Fibroblast of mammary gland (primary cell): ENCODE data around the gene PGAP1.

Experiments used
- DNase-seq: peaks from one replicate; pipeline ENCODE4 v3.0.0-alpha.2; 2010; ENCODE audit warnings: low read depth
- H3K4me3 ChIP-seq: 2 replicates; pipeline ENCODE4 v1.5.1; 2011; ENCODE audit warnings: low read depth, mild to moderate bottlenecking, low read length, moderate library complexity; ENCODE audit not compliant: control insufficient read depth
- CTCF ChIP-seq: conservative IDR thresholded peaks from 2 replicates; pipeline ENCODE4 v1.5.1; 2011; ENCODE audit warnings: low read depth, low read length, inconsistent platforms; ENCODE audit not compliant: control insufficient read depth, insufficient read depth

PGAP1 gene

GRCh38 chr2:196875414-196875813, 51.1 kb downstream of the PGAP1 start:
- no peak overlapping the region for H3K4me3 ChIP-seq
- TF ChIP-seq CTCF, result no peak
- no peak for DNase-seq

- no peak for DNase-seq
- no peak overlapping the region for H3K4me3 ChIP-seq
- no peak for TF ChIP-seq CTCF
Measured at GRCh38 chr2:196873511-196873910, 53.0 kb downstream of the PGAP1 start.

GRCh38 chr2:196854629-196855028, 71.9 kb downstream of the PGAP1 start:
- no peak for TF ChIP-seq CTCF
- DNase-seq, result no peak
- H3K4me3 ChIP-seq, result no peak overlapping the region

- DNase-seq, result no peak
- H3K4me3 ChIP-seq, result no peak overlapping the region
- TF ChIP-seq CTCF, result no peak
Measured at GRCh38 chr2:196853301-196854087, 73.0 kb downstream of the PGAP1 start.

- no peak for TF ChIP-seq CTCF
- peak; percentile 5 for DNase-seq
- H3K4me3 ChIP-seq, result no peak overlapping the region
Measured at GRCh38 chr2:196851088-196851487, 75.4 kb downstream of the PGAP1 start.

- peak; percentile 46 for TF ChIP-seq CTCF
- no peak overlapping the region for H3K4me3 ChIP-seq
- peak; percentile 48 for DNase-seq
Measured at GRCh38 chr2:196849895-196850294, 76.6 kb downstream of the PGAP1 start.
